K562 (cell line): ENCODE measurements around the gene TENT4A. TPM values are rescaled to one million over a fixed set of nuclear protein-coding genes. Genes with fewer than 3 reads are reported as not detected.

ENCODE experiments used
- ATAC-seq: fragments of 200-7000 bp; cut with Tn5 transposase; 3 replicates; pipeline ENCODE4 v1.9.1; 2020; ENCODE audit warnings: moderate library complexity
- BruUV-seq: library from RNA; stranded (reverse); fragments of 400-500 nt; replicated peaks from 2 replicates; lab custom pipeline; 2021; lab: Mats Ljungman, UMichigan
- CTCF ChIA-PET: fragments of 300-600 bp; formaldehyde crosslinking; extraction: SDS; loops from one replicate; lab custom pipeline; 2021; ENCODE audit warnings: low intra/inter-chr PET ratio; lab: Yijun Ruan, JAX
- POLR2A ChIA-PET: fragments of 300-600, 350-650 bp; sonication (Branson Sonifier 250); formaldehyde crosslinking; extraction: SDS; loops from one replicate; lab custom pipeline; 2021; ENCODE audit warnings: antibody characterized with exemption, inconsistent platforms; lab: Yijun Ruan, JAX
- DNase-seq, 4 experiments: peaks; one replicate each; pipeline versions ENCODE4 v3.0.0 to v3.0.0-alpha.2; 2011 to 2018; ENCODE audit warnings: low spot score in 3 of 4, mixed read lengths in 3 of 4; ENCODE audit errors: extremely low read depth in 1 of 4
- FAIRE-seq: peaks from 2 replicates; lab custom pipeline; 2011; peaks lifted over from hg19 to GRCh38; lab: Jason Lieb, UNC
- H2AFZ ChIP-seq: 2 replicates; pipeline ENCODE4 v1.6.0; 2011; ENCODE audit warnings: low read depth, low read length, control low read depth, inconsistent platforms
- H3K27ac ChIP-seq: fragments of 200-600 bp; 3 replicates; pipeline ENCODE4 v1.8.0; 2011; ENCODE audit warnings: low read depth, mild to moderate bottlenecking, control low read depth, inconsistent platforms, low read length, moderate library complexity, mixed read lengths; ENCODE audit errors: extremely low read depth
- H3K27me3 ChIP-seq, 2 experiments: fragments of 300-600 bp in 1 of 2; 2 replicates in 1 of 2; 3 replicates in 1 of 2; pipeline versions ENCODE4 v1.6.0 to v1.8.0; 2011; ENCODE audit warnings: inconsistent platforms in 2 of 2, low read length in 2 of 2, mild to moderate bottlenecking in 1 of 2, mixed read lengths in 1 of 2, moderate library complexity in 1 of 2; ENCODE audit not compliant: control insufficient read depth in 2 of 2, insufficient read depth in 2 of 2
- H3K36me3 ChIP-seq: fragments of 300-600 bp; 3 replicates; pipeline ENCODE4 v1.8.0; 2011; ENCODE audit warnings: mild to moderate bottlenecking, low read length, inconsistent platforms; ENCODE audit not compliant: control insufficient read depth, insufficient read depth
- H3K4me1 ChIP-seq, 2 experiments: fragments of 200-600 bp in 1 of 2; replicated peaks in 1 of 2; 2 replicates in 1 of 2; 3 replicates in 1 of 2; pipeline versions ENCODE4 v1.5.1 to v1.8.0; 2011; ENCODE audit warnings: inconsistent platforms in 2 of 2, low read length in 2 of 2, mild to moderate bottlenecking in 1 of 2, mixed read lengths in 1 of 2, moderate library complexity in 1 of 2; ENCODE audit not compliant: control insufficient read depth in 2 of 2, insufficient read depth in 2 of 2
- H3K4me2 ChIP-seq: 2 replicates; pipeline ENCODE4 v1.6.1; 2011; ENCODE audit warnings: low read length, control low read depth, inconsistent platforms, mixed read lengths; ENCODE audit not compliant: insufficient read depth
- H3K4me3 ChIP-seq: fragments of 200-600 bp; sonication (generic), shearing (Covaris generic); 2 replicates; pipeline ENCODE4 v1.5.1; 2016; ENCODE audit warnings: control low read depth, inconsistent platforms
- H3K79me2 ChIP-seq: fragments of 200-600 bp; 3 replicates; pipeline ENCODE4 v1.8.0; 2011; ENCODE audit warnings: low read length, inconsistent platforms; ENCODE audit not compliant: control insufficient read depth, insufficient read depth
- H3K9ac ChIP-seq, 2 experiments: 2 replicates each; pipeline versions ENCODE4 v1.6.0 to v1.6.1; 2011; ENCODE audit warnings: low read depth in 2 of 2, low read length in 2 of 2, control low read depth in 1 of 2, inconsistent platforms in 1 of 2, mild to moderate bottlenecking in 1 of 2, mixed read lengths in 1 of 2; ENCODE audit not compliant: insufficient read depth in 1 of 2
- H3K9me1 ChIP-seq: one replicate; pipeline ENCODE4 v1.6.0; 2011; ENCODE audit warnings: inconsistent platforms, mild to moderate bottlenecking, low read length, moderate library complexity; ENCODE audit not compliant: control insufficient read depth, insufficient read depth
- H3K9me3 ChIP-seq: replicated peaks from 2 replicates; pipeline ENCODE4 v1.5.1; 2011; ENCODE audit warnings: low read depth, low read length, inconsistent platforms; ENCODE audit not compliant: control insufficient read depth, insufficient read depth
- H4K20me1 ChIP-seq: replicated peaks from 2 replicates; pipeline ENCODE4 v1.6.1; 2011; ENCODE audit warnings: low read length, inconsistent platforms, mixed read lengths; ENCODE audit not compliant: control insufficient read depth, insufficient read depth
- EGR1 ChIP-seq: fragments of 450-650 bp; conservative IDR thresholded peaks from 2 replicates; pipeline ENCODE4 v1.6.1; 2017; ENCODE audit warnings: mild to moderate bottlenecking
- ETV1 ChIP-seq: fragments of 450-650 bp; conservative IDR thresholded peaks from 2 replicates; pipeline ENCODE4 v1.6.1; 2016; ENCODE audit warnings: missing genetic modification characterization, control low read depth, low read depth, missing compliant biosample characterization
- GTF2B ChIP-seq: IDR thresholded peaks from 2 replicates; pipeline ENCODE4 v1.6.1; 2011; ENCODE audit not compliant: insufficient read length; ENCODE audit errors: extremely low read depth
- HNRNPUL1 ChIP-seq: fragments of 200-400 bp; formaldehyde crosslinking; IDR thresholded peaks from 2 replicates; pipeline ENCODE4 v1.6.1; 2017; ENCODE audit warnings: low read length
- NCOA6 ChIP-seq: fragments of 450-650 bp; IDR thresholded peaks from 2 replicates; pipeline ENCODE4 v1.6.1; 2017; ENCODE audit warnings: mild to moderate bottlenecking
- NFE2L1 ChIP-seq: fragments of 450-650 bp; IDR thresholded peaks from 2 replicates; pipeline ENCODE4 v1.6.1; 2016; ENCODE audit warnings: missing genetic modification characterization, low read depth, mild to moderate bottlenecking, missing compliant biosample characterization, moderate library complexity, borderline replicate concordance
- RCOR1 ChIP-seq, 2 experiments: IDR thresholded peaks; 2 replicates each; pipeline ENCODE4 v1.6.1; 2012; ENCODE audit warnings: low read depth in 2 of 2, low read length in 2 of 2, borderline replicate concordance in 1 of 2, improper control_type of control experiment in 1 of 2
- SMC3 ChIP-seq: conservative IDR thresholded peaks from 2 replicates; pipeline ENCODE4 v1.6.1; 2011; ENCODE audit warnings: low read depth, low read length, improper control_type of control experiment; ENCODE audit not compliant: insufficient read depth
- ZNF263 ChIP-seq: sonication (generic); formaldehyde crosslinking; IDR thresholded peaks from 2 replicates; pipeline ENCODE4 v1.8.0; 2022; ENCODE audit warnings: mild to moderate bottlenecking, missing genetic modification reagents, borderline replicate concordance
- ZNF408 ChIP-seq: fragments of 250-450 bp; sonication (Bioruptor Pico); IDR thresholded peaks from 2 replicates; pipeline ENCODE4 v1.4.0; 2020; ENCODE audit warnings: low read depth, mild to moderate bottlenecking, moderate library complexity
- ZNF644 ChIP-seq: fragments of 200-800 bp; sonication (Bioruptor generic); IDR thresholded peaks from 2 replicates; pipeline ENCODE4 v1.6.1; 2016; ENCODE audit warnings: low read depth, missing genetic modification characterization, missing compliant biosample characterization
- WGBS: fragments of 100-300 bp; shearing (Covaris generic); methylation state at CpG from one replicate; pipeline ENCODE4 v1.1.6; 2016; ENCODE audit warnings: low coverage, mixed read lengths; ENCODE audit not compliant: insufficient coverage; ENCODE audit errors: missing lambda C conversion rate; 5-methylcytosine and 5-hydroxymethylcytosine counted together
- in situ Hi-C: fragments of 300-500 bp; cut with MboI; formaldehyde crosslinking; loops from 4 replicates; pipeline ENCODE4 v1.15.0; 2018; ENCODE audit warnings: inconsistent platforms, mixed read lengths
- intact Hi-C: fragments of 100-400 bp; cut with micrococcal nuclease; formaldehyde crosslinking; loops from 2 replicates; pipeline ENCODE4 v1.14.2; 2022
- polyA plus RNA-seq, 8 experiments: library from polyadenylated mRNA; depleted of rRNA in 4 of 8; stranded (reverse) in 5 of 8; unstranded in 3 of 8; fragments of >200 nt; fragmentation: Nextera tagmentation in 2 of 8; fragmentation: Illumina TruSeq in 1 of 8; extraction: Ambion mirVana in 2 of 8; extraction: Trizol in 1 of 8; gene quantifications; 2 replicates each; pipeline versions ENCODE4 v1.2.1 to v1.2.3, GENCODE V29; 2011 to 2014; ENCODE audit warnings: inconsistent platforms in 1 of 8, missing spikeins in 1 of 8
- total RNA-seq, 7 experiments: library from RNA; depleted of rRNA in 6 of 7; stranded (reverse); fragments of >200 nt in 6 of 7; fragmentation: Illumina TruSeq in 2 of 7; extraction: Trizol in 2 of 7; gene quantifications; 2 replicates each; pipeline versions ENCODE4 v1.2.1 to v1.2.3, GENCODE V29; 2011 to 2021; ENCODE audit warnings: low replicate concordance in 1 of 7
- TF ChIP-seq, protein P1 (sequence below): fragments of 250-450 bp; sonication (Bioruptor Pico); IDR thresholded peaks from 2 replicates; pipeline ENCODE4 v1.9.0; 2021; ENCODE audit warnings: mild to moderate bottlenecking
- TF ChIP-seq, protein P2 (sequence below): sonication (generic); formaldehyde crosslinking; IDR thresholded peaks from 2 replicates; pipeline ENCODE4 v1.8.0; 2022; ENCODE audit warnings: missing genetic modification reagents, mild to moderate bottlenecking, borderline replicate concordance

TENT4A gene
- total and polyA plus RNA-seq, 9 of the 15 experiments (the other 6 are each of a cell fraction or from before 2014, with no cell fraction given) = 1.3 to 27.3 (median 13.0) TPM

- H3K4me3 ChIP-seq = no peak overlapping the region
- CTCF ChIA-PET = no interaction called here
- TF ChIP-seq ZNF263 (CRISPR knock-in tag) (no peak), EGR1 (0 out of 2 replicates have a peak, but pooled peaks have one; percentile 5)
- no peak for ATAC-seq
- H3K9me3 ChIP-seq = no peaks in the 10 kb centered on the region
- H2AFZ ChIP-seq = 0 out of 2 replicates have a peak overlapping the region, but pooled peaks have one; percentile 3
- no peaks in the 10 kb centered on the region for H4K20me1 ChIP-seq
- intact Hi-C loops (no loop called here), in situ Hi-C loops (no loop called here)
- WGBS = 32% methylated on average over 6 of the region's 6 CpGs
- H3K79me2 ChIP-seq = no peaks in the 10 kb centered on the region
- H3K4me1 ChIP-seq = no peaks in the 10 kb centered on the region; a peak in 1 of 5 replicates
- no peak for FAIRE-seq
- no peak overlapping the region for H3K27ac ChIP-seq
- no peak overlapping the region for H3K9ac ChIP-seq
- no peaks in the 10 kb centered on the region for H3K9me1 ChIP-seq
- H3K27me3 ChIP-seq = peaks cover 31 to 36% of the 10 kb centered on the region in 2 experiments
- no peak for DNase-seq
- no TSS peak for BruUV-seq
- no peaks in the 10 kb centered on the region for H3K36me3 ChIP-seq
- POLR2A ChIA-PET = no interaction called here
- H3K4me2 ChIP-seq = no peak overlapping the region
Measured at GRCh38 chr5:6705088-6705487, 8.1 kb upstream of the TENT4A start.

GRCh38 chr5:6705959-6706358 lies 7.3 kb upstream of the TENT4A start:
- no peak overlapping the region for H2AFZ ChIP-seq
- H3K27me3 ChIP-seq = peaks cover 22 to 28% of the 10 kb centered on the region in 2 experiments
- H3K4me1 ChIP-seq = no peaks in the 10 kb centered on the region; a peak in 1 of 5 replicates
- no peaks in the 10 kb centered on the region for H3K36me3 ChIP-seq
- BruUV-seq = no TSS peak
- DNase-seq = no peak
- H3K4me3 ChIP-seq = no peak overlapping the region
- no peak for FAIRE-seq
- ChIA-PET CTCF (no interaction called here), POLR2A (no interaction called here)
- in situ Hi-C loops (no loop called here), intact Hi-C loops (no loop called here)
- no peak overlapping the region for H3K4me2 ChIP-seq
- no peaks in the 10 kb centered on the region for H3K79me2 ChIP-seq
- ATAC-seq = no peak
- H3K9ac ChIP-seq = no peak overlapping the region
- 52% methylated on average over 5 of the region's 5 CpGs for WGBS
- H3K27ac ChIP-seq = no peak overlapping the region
- no peaks in the 10 kb centered on the region for H4K20me1 ChIP-seq
- H3K9me3 ChIP-seq = no peaks in the 10 kb centered on the region
- H3K9me1 ChIP-seq = no peaks in the 10 kb centered on the region
- no peak for TF ChIP-seq GTF2B
- no peak for TF ChIP-seq ZNF408 (CRISPR knock-in tag)
- no peak for TF ChIP-seq ZNF644 (tag)
- no peak for TF ChIP-seq HNRNPUL1
- no peak for TF ChIP-seq ETV1
- TF ChIP-seq, protein P1, sequence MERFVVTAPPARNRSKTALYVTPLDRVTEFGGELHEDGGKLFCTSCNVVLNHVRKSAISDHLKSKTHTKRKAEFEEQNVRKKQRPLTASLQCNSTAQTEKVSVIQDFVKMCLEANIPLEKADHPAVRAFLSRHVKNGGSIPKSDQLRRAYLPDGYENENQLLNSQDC (CRISPR knock-in tag) = no peak
- no peak for TF ChIP-seq NFE2L1 (tag)
- TF ChIP-seq NCOA6 = no peak
- TF ChIP-seq, protein P2, sequence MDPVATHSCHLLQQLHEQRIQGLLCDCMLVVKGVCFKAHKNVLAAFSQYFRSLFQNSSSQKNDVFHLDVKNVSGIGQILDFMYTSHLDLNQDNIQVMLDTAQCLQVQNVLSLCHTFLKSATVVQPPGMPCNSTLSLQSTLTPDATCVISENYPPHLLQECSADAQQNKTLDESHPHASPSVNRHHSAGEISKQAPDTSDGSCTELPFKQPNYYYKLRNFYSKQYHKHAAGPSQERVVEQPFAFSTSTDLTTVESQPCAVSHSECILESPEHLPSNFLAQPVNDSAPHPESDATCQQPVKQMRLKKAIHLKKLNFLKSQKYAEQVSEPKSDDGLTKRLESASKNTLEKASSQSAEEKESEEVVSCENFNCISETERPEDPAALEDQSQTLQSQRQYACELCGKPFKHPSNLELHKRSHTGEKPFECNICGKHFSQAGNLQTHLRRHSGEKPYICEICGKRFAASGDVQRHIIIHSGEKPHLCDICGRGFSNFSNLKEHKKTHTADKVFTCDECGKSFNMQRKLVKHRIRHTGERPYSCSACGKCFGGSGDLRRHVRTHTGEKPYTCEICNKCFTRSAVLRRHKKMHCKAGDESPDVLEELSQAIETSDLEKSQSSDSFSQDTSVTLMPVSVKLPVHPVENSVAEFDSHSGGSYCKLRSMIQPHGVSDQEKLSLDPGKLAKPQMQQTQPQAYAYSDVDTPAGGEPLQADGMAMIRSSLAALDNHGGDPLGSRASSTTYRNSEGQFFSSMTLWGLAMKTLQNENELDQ (CRISPR knock-in tag) = no peak
- TF ChIP-seq RCOR1 (IDR thresholded peaks at IDR 0.05; ENCODE audit: borderline replicate concordance in 1 of 2, low read depth in 2 of 2, low read length in 2 of 2) = no peak
- TF ChIP-seq SMC3 = no peak
